ENCODE data around the gene CD38. TPM values are rescaled to one million over a fixed set of nuclear protein-coding genes. Genes with fewer than 3 reads are reported as not detected.

The CD38 gene
- total and polyA plus RNA-seq, 3 donors from 2014 or later: 0.68 to 2.2 (median 1.0) TPM

DNA sequence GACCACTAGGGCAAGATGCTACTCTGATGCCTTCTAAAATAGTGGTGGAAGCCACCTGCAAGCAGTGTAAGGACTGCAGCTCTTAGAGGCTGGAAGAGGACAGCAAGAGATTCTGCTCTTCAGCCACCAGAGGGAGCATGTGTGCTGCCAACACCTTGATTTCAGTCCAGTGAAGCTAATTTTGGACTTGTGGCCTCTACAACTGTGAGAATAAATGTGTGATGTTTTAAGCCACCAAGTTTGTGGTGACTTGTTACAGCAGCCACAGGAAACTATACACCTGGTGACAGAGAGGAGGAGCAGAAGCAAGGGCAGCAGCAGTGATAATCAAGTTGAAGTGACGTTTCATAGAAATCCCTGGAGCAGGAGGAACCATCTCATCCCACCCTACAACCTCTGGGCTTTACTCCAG, 104.6 kb downstream of the CD38 start:
- intact Hi-C loops (cut with DNase I; ENCODE audit: low total_unique reads): no loop called here
- Histone ChIP-seq H3K36me3 (ENCODE audit: low read depth, missing control alignments) (no peaks in the 10 kb centered on the region), H3K4me1 (no peaks in the 10 kb centered on the region), H3K9me3 (no peaks in the 10 kb centered on the region), H3K4me3 (no peak overlapping the region), H3K27ac (no peak overlapping the region), H3K27me3 (no peaks in the 10 kb centered on the region)
- no peak for TF ChIP-seq POLR2A (IDR thresholded peaks at IDR 0.05)
- TF ChIP-seq, protein P1, sequence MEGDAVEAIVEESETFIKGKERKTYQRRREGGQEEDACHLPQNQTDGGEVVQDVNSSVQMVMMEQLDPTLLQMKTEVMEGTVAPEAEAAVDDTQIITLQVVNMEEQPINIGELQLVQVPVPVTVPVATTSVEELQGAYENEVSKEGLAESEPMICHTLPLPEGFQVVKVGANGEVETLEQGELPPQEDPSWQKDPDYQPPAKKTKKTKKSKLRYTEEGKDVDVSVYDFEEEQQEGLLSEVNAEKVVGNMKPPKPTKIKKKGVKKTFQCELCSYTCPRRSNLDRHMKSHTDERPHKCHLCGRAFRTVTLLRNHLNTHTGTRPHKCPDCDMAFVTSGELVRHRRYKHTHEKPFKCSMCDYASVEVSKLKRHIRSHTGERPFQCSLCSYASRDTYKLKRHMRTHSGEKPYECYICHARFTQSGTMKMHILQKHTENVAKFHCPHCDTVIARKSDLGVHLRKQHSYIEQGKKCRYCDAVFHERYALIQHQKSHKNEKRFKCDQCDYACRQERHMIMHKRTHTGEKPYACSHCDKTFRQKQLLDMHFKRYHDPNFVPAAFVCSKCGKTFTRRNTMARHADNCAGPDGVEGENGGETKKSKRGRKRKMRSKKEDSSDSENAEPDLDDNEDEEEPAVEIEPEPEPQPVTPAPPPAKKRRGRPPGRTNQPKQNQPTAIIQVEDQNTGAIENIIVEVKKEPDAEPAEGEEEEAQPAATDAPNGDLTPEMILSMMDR (IDR thresholded peaks at IDR 0.05): peak; percentile 62 to 79 (median 78)
- WGBS, 2 donors: 65 to 67% methylated on average over 1 of the region's 1 CpG
- peak; percentile 47 for DNase-seq

DNA sequence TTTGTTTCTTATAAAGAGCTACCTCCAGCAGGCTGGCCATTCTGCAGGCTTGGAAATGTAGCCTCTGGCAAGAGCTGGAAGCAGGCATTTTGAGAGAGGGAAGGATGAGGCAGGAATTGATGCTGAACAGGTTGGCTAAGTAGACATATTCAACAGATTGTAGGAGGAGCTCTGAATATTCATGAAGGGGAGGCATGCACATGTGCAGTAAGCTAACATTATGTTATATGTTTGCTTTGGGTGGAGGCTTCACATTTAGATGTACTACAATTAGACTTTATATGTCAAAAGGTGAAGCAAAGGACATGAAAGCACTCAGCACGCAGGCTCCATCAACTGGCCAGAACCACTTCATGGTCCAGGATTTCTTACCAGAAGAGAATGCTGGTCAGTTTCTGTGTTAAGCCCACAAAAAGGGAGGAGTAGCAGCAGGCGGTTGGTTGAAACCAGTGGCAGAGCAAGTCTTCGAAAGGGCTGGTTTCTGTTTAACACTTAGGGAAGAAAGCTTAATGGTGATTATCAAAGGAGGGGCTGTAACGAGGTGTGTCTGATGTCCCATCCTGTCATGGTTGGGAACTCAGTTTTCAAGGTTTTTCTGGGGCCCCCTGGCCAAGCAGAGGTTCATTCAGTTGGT, 105.6 kb downstream of the CD38 start:
- Histone ChIP-seq H3K4me3 (no peak overlapping the region), H3K36me3 (ENCODE audit: low read depth, missing control alignments) (no peaks in the 10 kb centered on the region), H3K9me3 (no peaks in the 10 kb centered on the region), H3K27ac (no peak overlapping the region), H3K27me3 (no peaks in the 10 kb centered on the region), H3K4me1 (no peaks in the 10 kb centered on the region)
- no peak for DNase-seq
- intact Hi-C loops (cut with DNase I; ENCODE audit: low total_unique reads): no loop called here
- 86 to 91% methylated on average over 4 of the region's 4 CpGs for WGBS, 2 donors
- TF ChIP-seq, protein P1 (IDR thresholded peaks at IDR 0.05): no peak
- no peak for TF ChIP-seq POLR2A (IDR thresholded peaks at IDR 0.05)

- Histone ChIP-seq H3K4me3 (no peak overlapping the region), H3K27me3 (no peaks in the 10 kb centered on the region), H3K36me3 (ENCODE audit: low read depth, missing control alignments) (no peaks in the 10 kb centered on the region), H3K4me1 (no peaks in the 10 kb centered on the region), H3K9me3 (no peaks in the 10 kb centered on the region), H3K27ac (no peak overlapping the region)
- no peak for DNase-seq
- intact Hi-C loops (cut with DNase I; ENCODE audit: low total_unique reads): no loop called here
- 84 to 87% methylated on average over 3 of the region's 3 CpGs for WGBS, 2 donors
- TF ChIP-seq POLR2A (IDR thresholded peaks at IDR 0.05): no peak
- TF ChIP-seq, protein P1 (IDR thresholded peaks at IDR 0.05): no peak
Observed at GRCh38 chr4:15884666-15885065, 106.5 kb downstream of the CD38 start.

GRCh38 chr4:15885422-15885821, 107.3 kb downstream of the CD38 start:
- WGBS, 2 donors: 91 to 92% methylated on average over 7 of the region's 7 CpGs
- H3K36me3 ChIP-seq (ENCODE audit: low read depth, missing control alignments): no peaks in the 10 kb centered on the region
- no peaks in the 10 kb centered on the region for H3K4me1 ChIP-seq
- intact Hi-C loops (cut with DNase I; ENCODE audit: low total_unique reads): no loop called here
- TF ChIP-seq, protein P1 (IDR thresholded peaks at IDR 0.05): no peak
- TF ChIP-seq POLR2A (IDR thresholded peaks at IDR 0.05): no peak
- no peaks in the 10 kb centered on the region for H3K27me3 ChIP-seq
- H3K4me3 ChIP-seq: no peak overlapping the region
- no peaks in the 10 kb centered on the region for H3K9me3 ChIP-seq
- H3K27ac ChIP-seq: no peak overlapping the region
- no peak for DNase-seq

- Histone ChIP-seq H3K4me1 (no peaks in the 10 kb centered on the region), H3K27ac (no peak overlapping the region), H3K36me3 (ENCODE audit: low read depth, missing control alignments) (no peaks in the 10 kb centered on the region), H3K9me3 (no peaks in the 10 kb centered on the region), H3K27me3 (no peaks in the 10 kb centered on the region), H3K4me3 (no peak overlapping the region)
- intact Hi-C loops (cut with DNase I; ENCODE audit: low total_unique reads): no loop called here
- no peak for TF ChIP-seq POLR2A (IDR thresholded peaks at IDR 0.05)
- TF ChIP-seq, protein P1 (IDR thresholded peaks at IDR 0.05): no peak
- no peak for DNase-seq
- WGBS, 2 donors: 75 to 77% methylated on average over 9 of the region's 9 CpGs
Observed at GRCh38 chr4:15888515-15888914, 110.4 kb downstream of the CD38 start.
